Renal cortical epithelial cell (primary cell): ENCODE measurements around the gene TBL1Y. TPM values are rescaled to one million over a fixed set of nuclear protein-coding genes. Genes with fewer than 3 reads are reported as not detected.
"Not testable (repeated sequence)": the region's sequence is repeated elsewhere in the genome, so short reads cannot be mapped to it uniquely, and the experiment has no call there.

Experiments used
- DNase-seq: peaks from one replicate; pipeline ENCODE4 v3.0.0-alpha.2; 2011; ENCODE audit warnings: low read depth
- total RNA-seq: library from RNA; depleted of rRNA; stranded (reverse); fragments of >200 nt; gene quantifications from 2 replicates; pipeline ENCODE4 v1.2.3, GENCODE V29; 2014

Gene TBL1Y
- total RNA-seq, 1 donor from 2014 or later = not detected

DNA sequence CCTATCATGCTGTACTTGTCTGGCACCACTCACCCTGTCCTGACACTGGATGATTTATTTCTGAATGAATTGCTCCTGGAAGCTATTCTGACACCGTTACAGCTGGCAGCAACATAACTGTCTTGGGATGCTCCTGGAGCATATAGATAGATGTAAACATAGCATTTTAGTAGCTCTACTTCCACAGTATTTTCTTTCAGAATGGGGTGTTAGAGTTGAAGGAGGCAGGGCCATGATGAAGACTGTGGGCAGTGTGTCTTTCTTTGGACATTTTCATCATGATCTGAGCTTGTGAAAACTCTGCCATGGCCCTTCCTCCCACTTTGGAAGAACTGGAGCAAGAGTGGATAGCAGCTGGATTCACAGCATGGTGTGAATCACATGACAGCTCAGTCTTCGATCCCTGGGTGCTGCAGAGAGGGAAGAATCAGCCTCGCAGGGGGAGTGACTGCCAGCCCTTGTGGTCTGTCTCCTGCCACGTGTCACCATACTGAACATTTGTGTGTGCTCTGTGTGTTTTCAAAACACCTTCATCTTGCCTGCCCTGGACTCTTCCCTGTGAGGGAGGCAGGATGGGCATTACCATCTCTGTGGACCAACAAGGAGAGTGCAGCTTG lies 61.9 kb downstream of the TBL1Y start:
- no peak for DNase-seq

DNA sequence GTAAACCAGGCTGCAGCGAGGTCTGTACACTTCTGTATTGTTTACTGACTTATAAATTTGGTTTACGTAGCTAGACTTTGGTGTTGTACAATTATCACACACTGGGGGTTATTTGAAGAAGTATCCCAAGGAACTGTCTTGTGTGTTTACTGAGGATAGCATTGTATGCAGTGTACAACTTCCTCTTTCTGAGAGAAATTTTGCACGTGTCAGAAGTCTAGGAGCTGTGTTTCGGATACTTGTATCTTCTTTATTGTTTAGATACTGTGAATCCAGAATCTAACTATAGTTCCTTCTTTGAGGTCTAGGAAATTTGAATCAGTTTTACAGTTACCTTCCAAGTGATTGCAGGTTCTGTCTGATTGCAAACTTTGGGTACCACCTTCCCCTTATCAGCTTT lies 64.5 kb downstream of the TBL1Y start:
- no peak for DNase-seq

DNA sequence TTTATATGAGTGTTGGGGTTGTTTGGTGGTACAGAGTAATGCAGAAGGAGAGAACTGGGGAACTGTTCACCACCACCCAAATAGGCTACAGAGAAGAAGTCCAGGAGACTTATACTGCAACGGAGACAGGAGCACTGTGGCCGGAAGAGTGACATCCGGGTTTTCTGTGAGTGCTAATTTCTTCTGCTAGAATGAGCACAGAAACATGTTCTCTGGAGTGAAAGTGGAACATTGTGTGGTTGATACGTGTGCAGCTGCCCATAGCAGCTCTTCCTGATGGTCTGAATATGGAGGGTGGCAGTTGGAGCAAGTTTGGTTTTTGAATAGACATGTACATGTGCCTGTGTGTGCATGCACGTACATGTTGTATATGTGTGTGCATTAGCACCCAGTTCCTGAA lies 67.3 kb downstream of the TBL1Y start:
- no peak for DNase-seq

DNA sequence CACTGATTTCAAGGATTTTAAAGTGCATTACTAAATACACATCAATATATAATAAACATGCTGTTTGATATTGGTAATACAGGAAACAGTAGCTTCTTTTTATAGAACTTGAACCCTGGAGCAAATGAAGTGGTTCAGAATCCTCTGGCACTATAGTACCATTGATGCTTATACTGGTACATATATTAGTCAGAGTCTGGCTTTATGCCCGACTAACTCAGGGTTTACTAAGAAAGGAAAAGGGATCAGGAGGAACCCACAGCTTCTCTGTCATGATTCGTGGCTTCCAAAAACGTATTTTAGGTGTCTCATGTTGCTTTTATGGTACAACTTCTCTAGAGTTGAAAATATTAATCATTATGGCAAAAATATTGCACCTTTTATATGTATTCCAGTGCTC lies 72.7 kb downstream of the TBL1Y start:
- peak; percentile 41 for DNase-seq

DNA sequence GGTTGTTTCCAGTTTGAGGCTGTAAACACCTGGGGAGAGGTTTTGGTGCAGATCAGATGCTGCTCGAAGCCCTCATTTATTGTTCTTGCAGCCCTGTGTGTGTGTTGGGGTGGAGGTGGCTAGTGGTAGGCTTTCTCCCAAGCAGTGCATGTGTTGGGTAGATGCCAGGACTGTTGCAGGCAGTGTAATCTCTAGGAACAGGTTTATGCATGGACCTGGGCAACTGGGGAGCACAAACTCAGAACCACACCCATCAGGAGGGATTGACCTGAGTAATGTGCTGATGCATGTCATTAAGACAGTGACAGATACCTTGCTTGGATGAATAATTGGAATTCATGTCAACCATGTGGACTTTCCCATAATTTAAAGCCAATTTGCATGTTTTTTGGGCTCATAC lies 77.3 kb downstream of the TBL1Y start:
- no peak for DNase-seq

DNA sequence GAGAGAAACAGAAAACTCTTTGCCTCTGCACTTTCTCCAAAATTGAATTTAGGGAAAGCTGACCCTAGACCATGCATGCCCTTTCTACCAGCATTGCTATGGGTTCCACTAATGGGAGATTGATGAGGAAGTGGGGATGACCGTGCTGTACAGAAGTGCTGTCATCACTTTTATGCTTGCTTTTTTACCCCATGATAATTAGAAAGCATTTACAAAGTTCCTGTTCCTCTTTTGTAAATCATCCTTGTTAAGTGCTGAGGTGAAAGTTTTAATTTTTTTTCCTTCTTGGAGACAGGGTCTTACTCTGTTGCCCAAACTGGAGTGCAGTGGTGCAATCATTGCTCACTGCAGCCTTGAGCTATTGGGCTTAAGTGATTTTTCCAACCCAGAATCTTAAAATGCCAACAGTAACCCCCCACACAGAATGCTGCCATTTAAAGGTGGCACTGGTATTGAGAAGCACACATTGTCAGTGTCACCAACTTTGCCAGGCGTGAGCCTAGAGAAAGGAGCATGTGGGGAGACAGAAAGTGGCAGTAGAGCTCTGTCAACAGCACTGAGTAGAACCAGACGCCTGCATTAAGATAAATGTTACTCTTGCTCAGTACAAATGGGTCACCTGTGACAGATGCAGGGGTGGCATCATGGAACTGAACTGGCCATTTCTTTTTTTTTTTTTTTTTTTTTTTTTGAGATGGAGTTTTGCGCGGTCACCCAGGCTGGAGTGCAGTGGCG lies 79.6 kb downstream of the TBL1Y start:
- DNase-seq = no peak

DNA sequence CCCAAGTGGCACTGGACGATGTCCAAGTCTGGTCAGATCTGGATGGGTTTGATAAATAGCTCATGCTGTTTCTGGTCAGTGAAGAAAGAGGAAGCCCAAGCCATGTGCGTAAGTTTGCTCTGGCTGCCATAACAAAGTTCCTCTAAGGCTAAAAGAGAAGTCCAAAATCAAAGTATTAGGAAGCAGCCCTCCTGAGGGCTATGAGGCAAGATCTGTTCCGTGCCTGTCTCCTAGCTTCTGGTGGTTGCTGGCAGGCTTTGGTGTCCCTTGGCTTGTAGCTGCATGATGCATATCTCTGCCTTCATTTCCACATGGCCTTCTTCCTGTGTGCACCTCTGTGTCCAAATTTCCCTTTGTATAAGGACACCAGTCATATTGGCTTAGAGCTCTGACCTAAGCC lies 81.5 kb downstream of the TBL1Y start:
- no peak for DNase-seq

DNA sequence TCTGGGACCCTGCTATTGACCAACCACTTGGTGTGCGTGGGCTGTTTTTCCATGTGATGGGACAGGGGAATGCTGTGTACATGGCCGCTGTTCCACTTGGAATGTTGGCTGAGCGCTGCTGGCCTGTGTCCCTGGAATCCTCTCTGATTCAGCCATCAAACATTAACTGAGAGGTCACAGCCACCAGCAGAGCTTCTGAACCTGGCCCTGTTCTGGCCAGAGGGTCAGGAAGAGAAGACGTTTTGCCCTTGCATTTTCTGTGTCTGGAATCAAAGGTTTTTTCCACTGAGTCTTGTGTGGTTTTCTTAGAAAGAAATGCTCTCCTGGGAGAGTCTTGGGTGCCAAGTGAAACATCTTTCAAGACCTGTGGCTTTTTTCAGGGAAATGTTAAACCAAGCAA lies 85.5 kb downstream of the TBL1Y start:
- DNase-seq = peak; percentile 95

DNA sequence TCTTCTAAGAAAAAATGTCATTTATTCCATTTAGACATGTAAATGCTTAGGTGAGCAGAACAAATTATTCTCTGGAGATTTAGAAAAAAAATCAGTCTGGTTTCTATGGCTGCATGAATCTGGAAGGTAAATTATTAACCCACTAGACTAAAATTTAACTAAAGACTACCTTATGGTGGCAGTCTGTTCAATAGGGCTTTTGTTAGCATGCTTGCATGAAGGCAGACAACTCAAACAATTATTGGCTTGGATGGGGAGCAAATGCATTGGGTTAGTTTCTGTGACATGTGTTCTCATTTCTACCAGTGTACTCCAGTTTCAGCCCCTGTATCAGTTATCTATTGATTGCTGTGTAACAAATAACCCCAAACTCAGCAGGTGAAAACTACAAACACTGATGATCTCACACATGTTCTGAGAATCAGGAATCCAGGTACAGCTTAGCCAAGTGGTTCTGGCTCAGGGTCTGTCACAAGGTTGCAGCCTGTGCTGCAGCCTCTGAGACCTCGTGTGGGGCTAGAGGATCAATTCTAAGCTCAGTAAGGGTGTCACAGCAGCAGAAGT lies 87.1 kb downstream of the TBL1Y start:
- peak; percentile 74 for DNase-seq

DNA sequence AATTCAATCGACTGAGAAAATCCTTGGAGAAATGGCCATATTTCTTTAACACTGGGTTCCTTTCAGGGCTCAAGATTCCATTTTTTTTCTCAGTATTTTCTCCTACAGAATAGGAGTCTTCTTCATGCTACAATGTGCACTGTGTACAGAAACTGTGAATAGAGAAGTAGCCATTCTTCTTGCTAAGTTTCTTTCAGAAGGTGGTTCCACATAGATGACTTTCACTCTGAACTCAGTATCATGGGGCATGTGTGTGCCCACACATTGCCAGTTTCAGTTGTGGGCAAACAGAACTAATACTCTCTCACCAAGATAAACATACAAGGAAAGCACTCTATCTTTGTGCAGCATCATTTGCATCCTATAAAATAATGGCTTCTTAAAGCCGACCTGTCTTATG lies 89.4 kb downstream of the TBL1Y start:
- DNase-seq = peak; percentile 22

DNA sequence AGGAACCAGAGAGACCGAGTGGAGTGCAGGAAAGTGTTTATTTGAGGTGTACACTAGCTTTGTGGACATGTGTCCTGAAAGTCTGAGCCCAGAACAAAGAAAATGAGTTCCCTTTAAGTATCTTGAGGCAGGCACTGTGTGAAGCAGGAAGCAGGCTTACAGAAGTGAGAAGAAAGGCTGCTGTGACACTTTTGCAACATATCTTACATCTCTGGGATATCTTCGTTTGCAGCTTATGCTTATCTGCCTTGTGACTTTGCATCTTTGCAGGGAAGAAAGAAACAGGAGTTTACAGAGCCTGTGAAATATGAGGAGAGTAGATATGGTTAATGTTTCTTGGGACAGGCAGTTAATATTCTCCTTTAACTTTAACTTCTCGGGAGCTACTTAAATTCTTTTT lies 92.1 kb downstream of the TBL1Y start:
- DNase-seq = no peak

DNA sequence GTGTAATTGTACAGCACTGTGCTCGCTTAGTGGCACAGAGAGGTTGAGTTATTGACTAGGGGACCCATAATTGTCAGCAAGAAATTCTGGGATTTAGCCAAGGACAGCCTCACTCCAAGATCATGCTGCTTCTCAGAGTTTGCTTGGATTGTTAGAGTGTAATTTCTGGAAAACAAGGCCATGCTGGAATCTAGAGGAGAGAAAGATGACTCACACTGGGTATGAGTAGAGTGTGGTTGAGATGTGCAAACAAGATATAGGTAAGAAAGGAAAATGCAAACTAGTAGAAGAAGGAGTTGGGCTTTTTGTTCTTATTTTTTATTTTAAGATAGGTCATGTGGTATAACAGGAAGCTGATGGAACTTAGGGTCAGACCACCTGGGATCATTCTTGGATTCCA lies 97.4 kb downstream of the TBL1Y start:
- peak; percentile 74 for DNase-seq

DNA sequence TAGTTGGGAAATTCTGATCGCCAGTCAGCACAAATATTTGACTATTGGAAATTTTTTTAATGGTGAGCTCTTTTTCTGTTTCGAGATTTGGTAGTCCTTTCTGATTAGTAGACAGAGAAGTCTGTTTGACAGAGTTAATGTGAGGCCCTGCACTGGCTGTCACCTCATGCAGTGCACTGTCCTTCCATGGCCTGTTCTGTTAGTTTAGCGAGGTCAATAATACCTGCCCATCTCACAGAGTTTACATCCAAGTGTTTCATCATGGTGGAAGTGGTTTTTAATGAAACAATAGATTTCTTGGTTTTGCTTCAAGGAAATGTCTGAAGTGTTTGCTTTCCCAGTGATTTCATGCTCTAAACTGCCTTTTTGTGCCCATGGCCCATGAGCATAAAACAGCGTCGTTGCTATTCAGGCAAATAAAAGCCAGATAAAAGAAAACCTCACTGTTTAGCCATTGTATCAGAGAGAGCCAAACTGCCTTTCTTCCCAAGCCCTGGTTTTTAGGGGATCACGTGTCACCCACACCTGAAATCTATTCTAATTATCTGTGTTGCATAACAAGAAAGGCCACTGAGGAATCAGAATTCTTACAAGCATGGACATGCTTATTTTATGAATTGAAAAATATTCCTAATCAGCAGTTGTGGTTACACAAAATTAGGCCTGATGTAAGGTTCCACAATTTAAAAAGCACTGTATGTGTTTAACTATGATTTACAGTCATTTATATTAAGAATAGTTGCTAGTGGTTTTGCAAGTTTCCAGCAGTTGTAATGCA lies 98.3 kb downstream of the TBL1Y start:
- DNase-seq = peak; percentile 38

DNA sequence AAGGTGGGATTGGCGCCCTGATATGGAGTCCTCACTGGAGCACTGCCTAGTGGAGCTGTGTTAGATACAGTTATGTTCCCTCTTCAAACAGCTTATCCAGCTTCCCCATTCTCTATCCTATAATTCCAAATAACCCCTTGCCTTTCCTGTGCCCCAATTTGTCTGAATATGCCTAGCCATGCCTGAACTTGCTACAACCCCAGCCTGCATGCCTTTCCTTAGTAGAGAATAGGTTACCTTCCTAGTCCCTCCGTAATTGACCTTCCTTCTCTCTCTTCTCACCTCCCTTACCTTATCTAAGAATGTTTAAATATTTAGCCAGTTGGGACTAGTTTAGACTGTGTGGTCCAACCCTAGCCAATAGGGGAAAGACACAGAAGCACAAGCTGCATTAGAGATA lies 102.6 kb downstream of the TBL1Y start:
- no peak for DNase-seq

DNA sequence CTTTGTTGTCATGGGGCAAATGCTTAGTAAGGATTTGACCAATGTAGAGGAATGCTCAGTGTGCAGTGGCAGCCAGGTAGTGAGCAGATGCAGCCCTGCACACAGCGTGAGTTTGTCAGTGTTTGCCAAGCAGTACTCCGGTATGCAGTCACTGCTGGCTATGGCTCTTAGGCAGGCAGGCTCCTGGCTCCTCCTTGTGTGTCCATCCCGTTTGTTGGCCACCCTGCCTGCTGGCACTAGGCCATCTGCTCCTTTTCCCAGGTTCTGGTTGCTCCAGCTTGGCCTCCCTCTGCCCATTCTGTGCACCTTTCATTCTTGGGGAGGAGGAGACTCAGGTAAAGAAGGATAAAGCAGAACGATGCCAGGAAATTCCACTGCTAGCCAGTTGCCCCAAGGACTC lies 106.0 kb downstream of the TBL1Y start:
- no peak for DNase-seq

DNA sequence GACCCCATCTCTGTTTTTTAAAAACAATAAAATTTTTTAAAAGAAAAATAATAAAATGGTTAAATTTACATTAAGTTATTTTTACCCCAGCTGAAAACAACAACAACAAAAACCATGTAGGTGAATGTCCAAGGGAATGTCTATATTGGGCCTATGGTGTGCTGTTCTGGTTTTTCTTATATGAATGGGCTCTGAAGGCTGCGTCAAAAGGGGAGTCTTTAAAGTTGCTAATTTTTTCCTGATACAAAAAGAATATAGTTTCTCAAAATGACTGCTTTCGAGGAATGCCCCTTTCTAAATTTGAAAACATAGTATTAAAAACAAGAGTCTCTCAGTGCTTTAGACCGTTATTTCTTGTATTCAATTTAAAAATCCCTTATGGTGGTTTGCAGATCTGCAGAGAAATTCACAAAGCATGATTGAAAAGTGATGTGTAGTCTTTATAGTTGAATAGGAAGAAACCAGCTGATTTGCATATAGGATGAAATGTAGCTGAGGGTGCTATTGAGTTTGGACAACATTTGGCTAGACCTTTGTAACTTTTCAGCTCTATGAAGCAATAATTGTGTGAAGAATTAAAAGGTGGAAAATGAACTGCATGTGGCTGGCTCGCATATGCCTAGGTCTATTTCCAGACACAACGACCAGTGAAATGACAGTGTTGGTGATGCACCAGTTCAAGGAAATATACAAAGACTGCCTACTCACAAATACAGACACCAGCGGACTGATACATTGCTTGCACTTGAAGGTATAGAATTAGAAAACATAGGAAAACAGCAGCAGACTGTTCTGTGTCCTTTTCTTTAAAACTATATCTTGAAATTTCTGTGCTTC lies 107.0 kb downstream of the TBL1Y start:
- DNase-seq = no peak

DNA sequence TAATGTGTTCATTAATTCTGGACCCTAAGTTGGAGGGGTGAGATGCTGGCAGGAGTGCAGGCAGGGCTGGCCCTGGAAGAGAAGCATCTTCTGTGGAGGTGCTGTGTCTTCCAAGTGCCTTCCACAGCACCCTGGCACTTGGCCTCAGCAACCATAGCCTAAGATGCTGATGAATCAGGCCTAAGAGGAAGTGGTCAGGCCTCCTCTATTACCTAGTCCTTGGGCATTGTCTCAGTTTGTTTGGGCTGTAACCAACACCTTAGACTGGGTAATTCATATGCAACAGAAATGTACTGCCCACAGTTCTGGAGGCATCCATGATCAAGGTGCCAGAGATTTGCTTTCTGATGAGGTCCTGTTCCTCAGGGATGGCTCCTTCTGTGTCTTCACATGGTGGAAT lies 128.5 kb downstream of the TBL1Y start:
- peak; percentile 9 for DNase-seq

DNA sequence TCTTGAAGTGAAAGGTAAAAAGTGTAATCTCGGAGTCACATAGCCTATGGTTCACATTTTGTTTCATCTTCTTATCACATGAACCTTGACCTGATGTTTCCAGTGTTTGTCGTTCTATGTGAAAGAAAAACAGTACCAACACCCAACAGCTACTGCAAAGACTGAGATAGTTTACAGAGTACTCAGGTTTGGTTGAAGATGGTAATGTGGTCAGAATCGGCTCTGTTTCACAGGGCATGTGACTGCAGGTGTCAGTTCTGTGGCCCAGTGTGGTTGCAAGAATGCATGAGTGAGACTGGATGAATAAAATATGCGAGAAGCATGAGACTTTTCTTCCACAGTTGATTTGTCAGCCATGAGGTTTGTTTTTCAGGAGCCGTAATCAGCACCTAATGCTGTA lies 130.2 kb downstream of the TBL1Y start:
- no peak for DNase-seq

DNA sequence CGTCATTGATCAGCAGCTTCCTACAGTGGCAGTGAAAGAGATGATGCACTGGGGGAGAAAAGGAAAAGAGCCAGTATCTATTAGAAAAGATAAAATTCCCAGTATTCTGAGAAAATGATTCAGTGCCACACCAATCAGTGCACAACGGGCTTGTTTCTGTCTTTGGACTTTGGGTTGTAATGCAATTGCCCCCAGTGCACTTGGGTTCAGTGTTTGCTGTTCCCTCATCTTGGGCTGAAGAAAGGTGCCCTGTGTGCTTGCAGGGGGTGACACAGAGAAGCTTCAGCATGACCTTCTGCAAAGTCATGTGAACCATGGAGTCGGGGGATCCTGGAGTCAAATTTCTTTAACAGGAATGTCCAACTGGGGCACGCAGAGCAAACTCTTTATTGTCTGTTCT lies 131.5 kb downstream of the TBL1Y start:
- no peak for DNase-seq

DNA sequence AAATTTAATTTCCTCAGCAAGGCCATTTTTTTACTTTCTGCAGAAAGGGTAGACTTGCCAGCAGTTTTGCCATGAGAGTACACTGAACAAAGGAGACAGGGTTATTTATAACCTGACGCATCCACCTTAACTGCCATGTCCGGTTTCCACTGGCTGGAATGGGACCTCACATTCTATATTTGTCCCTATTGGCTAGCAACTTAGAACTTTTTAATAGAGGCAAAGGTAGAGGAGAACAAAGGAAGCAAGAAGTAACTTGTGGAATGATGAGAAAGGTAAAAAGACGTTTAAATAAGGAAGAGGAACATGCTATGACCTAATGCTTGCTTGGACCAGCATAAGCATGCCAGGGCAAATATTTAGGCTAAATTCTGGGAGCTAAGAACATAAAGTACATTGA lies 142.0 kb downstream of the TBL1Y start:
- not testable (repeated sequence) for DNase-seq

DNA sequence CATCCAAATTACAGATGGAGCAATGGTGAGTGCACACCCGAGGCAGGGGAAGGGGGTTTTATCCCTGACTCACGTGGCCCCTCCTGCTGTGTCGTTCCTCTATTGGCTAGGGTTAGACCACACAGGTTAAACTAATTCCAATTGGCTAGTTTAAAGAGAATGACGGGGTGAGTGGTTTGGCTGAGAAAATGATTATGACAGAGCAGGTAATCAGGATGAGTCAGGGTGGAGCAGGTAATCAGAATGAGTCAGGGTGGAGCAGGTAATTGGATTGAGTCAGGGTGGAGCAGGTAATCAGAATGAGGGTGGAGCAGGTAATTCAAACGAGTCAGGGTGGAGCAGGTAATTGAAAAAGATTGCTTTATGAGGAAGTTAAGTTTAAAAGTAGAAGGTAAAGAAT lies 146.4 kb downstream of the TBL1Y start:
- peak; percentile 16 for DNase-seq

DNA sequence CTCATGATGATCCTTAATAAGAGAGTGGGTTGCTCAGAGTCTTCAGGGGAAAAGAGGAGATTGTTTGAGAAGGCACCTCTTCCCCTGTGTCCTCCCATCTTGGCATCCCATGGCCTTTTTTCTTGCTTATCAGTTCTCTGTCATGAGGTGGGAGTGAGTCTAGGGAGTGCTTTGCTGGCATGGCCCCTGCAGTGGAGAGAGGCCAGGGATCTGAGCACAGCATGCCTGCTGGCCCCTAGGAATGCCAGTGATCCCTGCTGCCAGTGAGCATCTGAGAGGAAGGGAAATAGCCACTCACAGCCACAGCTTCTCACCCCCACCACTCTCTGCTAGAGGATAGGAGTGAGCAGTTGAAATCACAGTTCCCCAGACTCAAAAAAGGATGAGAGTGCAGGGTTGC lies 168.2 kb downstream of the TBL1Y start:
- no peak for DNase-seq
